Spleen (tissue), 7 donors: ENCODE results near the gene CD99.

Experiments used
- CTCF ChIP-seq, 11 experiments: fragments of 200-600 bp in 7 of 11; fragments of 450-650 bp in 4 of 11; sonication (generic) in 4 of 11; IDR thresholded peaks in 8 of 11; conservative IDR thresholded peaks in 3 of 11; 1 replicate in 7 of 11; 2 replicates in 4 of 11; pipeline versions ENCODE4 v1.4.0 to v1.8.0; 2016 to 2021; ENCODE audit warnings: antibody characterized with exemption in 11 of 11, inconsistent platforms in 4 of 11, mild to moderate bottlenecking in 1 of 11
- POLR2A ChIP-seq, 3 donors: fragments of 450-650 bp; IDR thresholded peaks; one replicate each; pipeline ENCODE4 v1.5.1; 2017; ENCODE audit warnings: antibody characterized with exemption in 3 of 3, mild to moderate bottlenecking in 1 of 3
- POLR2AphosphoS5 ChIP-seq, 3 donors: sonication (generic); formaldehyde crosslinking; IDR thresholded peaks; one replicate each; pipeline ENCODE4 v1.5.1; 2017; ENCODE audit warnings: antibody characterized with exemption in 3 of 3
- donor health status: DM: no; HTN: no; CAD: no; lungs with moderate emphysema.
- donor health status: DM: no; HTN: no; CAD: no.
- donor health status: DM: no; HTN: no; CAD: no.

DNA sequence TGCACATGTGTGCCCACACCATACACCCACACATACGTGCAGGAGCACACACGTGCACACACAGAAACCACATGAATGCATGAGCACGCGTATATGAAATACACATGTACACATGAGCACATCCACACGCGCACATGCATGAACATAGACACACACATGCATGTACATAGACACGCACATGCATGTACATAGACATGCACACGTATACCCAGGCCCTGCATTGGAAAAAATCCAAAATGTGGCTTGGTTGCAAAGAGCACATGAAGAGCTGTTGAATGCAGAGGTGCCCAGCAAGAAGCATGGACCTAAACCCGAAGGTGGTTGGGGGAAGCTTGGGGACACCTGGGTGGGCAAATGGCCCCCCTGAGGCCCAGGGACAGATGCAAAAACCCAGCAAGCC is 18.5 kb downstream of the CD99 start:
- TF ChIP-seq CTCF (IDR thresholded peaks at IDR 0.05 in 8 of 11, conservative IDR thresholded peaks at IDR 0.05 in 3 of 11): no peak
- no peak for TF ChIP-seq POLR2A (IDR thresholded peaks at IDR 0.05)
- no peak for TF ChIP-seq POLR2AphosphoS5 (IDR thresholded peaks at IDR 0.05)
